SKM-1 treated with dmso at 0.1 percent for 144 hours (cell line): ENCODE data around the gene VWA8.
"Not testable (repeated sequence)": the region's sequence is repeated elsewhere in the genome, so short reads cannot be mapped to it uniquely, and the experiment has no call there.

Experiments used
- DNase-seq: peaks from one replicate; lab custom pipeline; 2025; ENCODE audit not compliant: unreplicated experiment; lab: John Stamatoyannopoulos, UW

Gene VWA8

GRCh38 chr13:41622432-41623429, 338.2 kb downstream of the VWA8 start:
- no peak for DNase-seq

GRCh38 chr13:41621716-41622431, 339.0 kb downstream of the VWA8 start:
- no peak for DNase-seq

- not testable (repeated sequence) for DNase-seq
Observed at GRCh38 chr13:41617633-41618032, 343.3 kb downstream of the VWA8 start.

GRCh38 chr13:41616151-41616550, 344.8 kb downstream of the VWA8 start:
- DNase-seq, result no peak

- DNase-seq, result no peak
Observed at GRCh38 chr13:41615528-41615855, 345.4 kb downstream of the VWA8 start.

- DNase-seq, result no peak
Observed at GRCh38 chr13:41614671-41615527, 346.0 kb downstream of the VWA8 start.

GRCh38 chr13:41613984-41614661, 346.8 kb downstream of the VWA8 start:
- DNase-seq, result no peak

- DNase-seq, result no peak
Observed at GRCh38 chr13:41613471-41613870, 347.4 kb downstream of the VWA8 start.

GRCh38 chr13:41611385-41611784, 349.5 kb downstream of the VWA8 start:
- no peak for DNase-seq

GRCh38 chr13:41610404-41610803, 350.5 kb downstream of the VWA8 start:
- DNase-seq, result no peak

GRCh38 chr13:41609828-41610227, 351.1 kb downstream of the VWA8 start:
- no peak for DNase-seq

- no peak for DNase-seq
Observed at GRCh38 chr13:41608839-41609177, 352.1 kb downstream of the VWA8 start.

- DNase-seq, result no peak
Observed at GRCh38 chr13:41608111-41608838, 352.6 kb downstream of the VWA8 start.

- DNase-seq, result no peak
Observed at GRCh38 chr13:41606646-41607045, 354.3 kb downstream of the VWA8 start.

- no peak for DNase-seq
Observed at GRCh38 chr13:41605319-41606285, 355.3 kb downstream of the VWA8 start.

- DNase-seq, result no peak
Observed at GRCh38 chr13:41603917-41604316, 357.0 kb downstream of the VWA8 start.

- DNase-seq, result no peak
Observed at GRCh38 chr13:41601718-41602445, 359.0 kb downstream of the VWA8 start.

GRCh38 chr13:41599619-41600018, 361.3 kb downstream of the VWA8 start:
- no peak for DNase-seq
